GM18507 (cell line): ENCODE data around the gene TMEM252.
A peak's percentile ranks its signal among the peaks of the same experiment; 100 is the strongest.

ENCODE experiments used
- DNase-seq: peaks from one replicate; pipeline ENCODE4 v3.0.0; 2011; ENCODE audit warnings: low read depth; ENCODE audit not compliant: insufficient read length; ENCODE audit errors: extremely low spot score
- FAIRE-seq: peaks from 2 replicates; lab custom pipeline; 2011; peaks lifted over from hg19 to GRCh38; lab: Jason Lieb, UNC

TMEM252 gene

DNA sequence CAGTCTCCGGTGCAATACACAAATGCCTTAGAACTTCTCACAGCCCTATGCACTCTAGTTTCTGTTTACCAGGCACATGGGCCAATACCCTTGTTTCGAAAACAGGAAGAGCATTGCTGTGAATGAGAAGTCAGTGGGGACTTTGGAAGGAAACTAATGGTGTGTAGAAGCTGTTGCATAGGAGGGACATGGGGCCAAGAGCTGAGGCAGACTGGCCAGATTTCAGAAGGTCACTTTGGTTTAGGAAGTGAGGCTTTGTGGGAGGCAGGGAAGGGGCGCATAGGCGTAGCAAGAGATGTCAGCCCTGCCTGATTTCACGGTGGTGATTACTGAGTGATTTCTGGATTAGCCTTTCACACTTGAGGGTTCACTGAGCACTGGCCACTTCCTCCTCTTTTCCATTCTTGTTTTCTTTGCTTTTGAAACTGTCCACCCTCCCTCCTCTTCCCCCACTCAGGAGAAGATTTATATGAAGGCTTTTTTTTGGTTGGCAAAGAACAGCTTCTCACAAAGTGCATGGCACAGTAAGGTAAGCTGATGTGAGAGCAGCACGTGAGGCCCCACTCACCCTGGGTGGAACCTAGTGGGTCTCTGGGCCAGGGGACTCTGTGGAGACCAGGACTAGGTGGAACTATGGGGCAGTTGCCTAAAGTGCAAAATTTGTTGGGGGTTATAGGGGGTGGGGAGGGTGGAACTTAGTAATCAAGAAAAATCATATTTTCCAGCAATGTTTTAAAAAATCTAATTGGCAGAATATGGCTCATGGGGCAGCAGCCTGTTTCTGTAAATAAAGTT is 6.1 kb upstream of the TMEM252 start:
- peak; percentile 45 for DNase-seq
- FAIRE-seq: peak; percentile 98

DNA sequence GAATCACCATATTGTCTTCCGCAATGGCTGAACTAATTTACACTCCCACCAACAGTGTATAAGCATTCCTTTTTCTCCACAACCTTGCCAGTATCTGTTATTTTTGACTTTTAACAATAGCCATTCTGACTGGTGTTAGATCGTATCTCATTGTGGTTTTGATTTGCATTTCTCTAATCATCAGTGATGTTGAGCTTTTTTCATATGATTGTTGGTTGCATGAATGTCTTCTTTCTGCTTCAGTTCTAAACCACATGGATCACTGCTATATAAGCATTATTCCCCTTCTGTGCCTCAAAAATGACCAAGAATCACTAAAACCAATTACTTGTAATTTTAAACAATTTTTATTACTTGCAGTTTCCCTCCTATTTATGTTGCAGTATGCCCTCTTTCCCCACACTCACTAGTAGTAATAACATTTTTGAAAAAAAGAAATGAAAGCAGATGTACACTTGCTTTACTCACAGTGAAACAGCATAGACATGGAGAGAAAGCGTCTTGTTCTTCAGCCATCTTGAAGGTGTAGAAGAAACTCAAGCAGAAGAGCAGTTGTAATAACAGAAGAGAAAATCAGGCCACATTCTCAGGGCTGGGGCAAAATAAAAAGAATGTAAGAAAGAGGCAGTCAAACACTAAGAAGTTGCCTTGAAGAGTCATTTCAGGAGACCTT is 4.5 kb upstream of the TMEM252 start:
- DNase-seq: no peak
- FAIRE-seq: peak; percentile 85

DNA sequence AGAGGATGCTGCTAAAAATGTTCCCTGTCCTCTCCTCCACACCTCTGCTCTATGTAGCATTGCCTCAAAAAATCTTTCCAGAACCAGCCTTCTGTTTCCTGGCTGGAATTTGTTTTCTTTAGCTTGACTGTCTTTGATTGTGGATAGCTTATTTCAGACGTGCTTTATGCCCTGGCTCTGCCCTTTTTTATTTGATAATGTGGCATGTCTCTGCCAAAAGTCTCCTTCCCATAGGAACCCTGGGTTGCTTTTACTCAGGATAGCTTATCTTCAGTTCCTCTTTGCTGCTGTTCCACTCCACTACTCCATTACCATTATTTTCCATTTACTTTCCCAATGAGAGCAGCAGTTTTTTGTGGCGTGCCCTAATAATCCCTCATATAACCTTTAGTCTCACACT is 885 bp upstream of the TMEM252 start:
- FAIRE-seq (no peak), DNase-seq (no peak)

DNA sequence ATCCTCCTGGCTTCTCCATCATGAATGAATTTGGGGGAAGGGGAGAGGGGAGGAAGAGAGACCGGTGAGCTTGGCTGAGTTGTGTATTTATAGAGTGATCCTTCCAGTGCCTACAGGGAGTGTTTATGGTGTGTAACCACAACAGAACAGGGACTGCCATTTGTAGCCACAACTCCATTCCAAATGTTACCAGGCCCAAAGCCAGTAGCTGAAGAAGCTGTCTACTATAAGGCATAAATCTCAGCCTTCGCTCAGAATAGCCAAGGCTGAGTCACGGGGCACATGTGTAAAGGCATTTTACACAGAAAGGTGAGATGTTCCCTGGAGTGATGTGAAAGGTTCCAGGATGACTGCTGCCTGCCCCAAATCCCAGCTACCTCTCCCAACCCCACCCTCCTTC is 2.5 kb downstream of the TMEM252 start:
- FAIRE-seq: no peak
- DNase-seq: no peak

DNA sequence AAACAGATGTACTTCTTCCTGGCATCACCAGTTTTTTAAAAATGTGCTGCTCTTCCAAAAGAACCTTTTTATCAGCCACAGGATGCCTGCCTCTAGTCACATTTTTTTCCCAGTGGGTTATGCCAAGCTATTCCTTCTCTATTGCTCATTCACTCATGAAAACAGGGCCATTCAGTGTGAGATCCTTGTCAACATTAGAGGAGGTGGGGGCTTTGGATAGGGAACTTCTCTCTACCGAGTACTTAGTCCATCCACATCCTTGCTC is 3.1 kb downstream of the TMEM252 start:
- DNase-seq: no peak
- FAIRE-seq: no peak

DNA sequence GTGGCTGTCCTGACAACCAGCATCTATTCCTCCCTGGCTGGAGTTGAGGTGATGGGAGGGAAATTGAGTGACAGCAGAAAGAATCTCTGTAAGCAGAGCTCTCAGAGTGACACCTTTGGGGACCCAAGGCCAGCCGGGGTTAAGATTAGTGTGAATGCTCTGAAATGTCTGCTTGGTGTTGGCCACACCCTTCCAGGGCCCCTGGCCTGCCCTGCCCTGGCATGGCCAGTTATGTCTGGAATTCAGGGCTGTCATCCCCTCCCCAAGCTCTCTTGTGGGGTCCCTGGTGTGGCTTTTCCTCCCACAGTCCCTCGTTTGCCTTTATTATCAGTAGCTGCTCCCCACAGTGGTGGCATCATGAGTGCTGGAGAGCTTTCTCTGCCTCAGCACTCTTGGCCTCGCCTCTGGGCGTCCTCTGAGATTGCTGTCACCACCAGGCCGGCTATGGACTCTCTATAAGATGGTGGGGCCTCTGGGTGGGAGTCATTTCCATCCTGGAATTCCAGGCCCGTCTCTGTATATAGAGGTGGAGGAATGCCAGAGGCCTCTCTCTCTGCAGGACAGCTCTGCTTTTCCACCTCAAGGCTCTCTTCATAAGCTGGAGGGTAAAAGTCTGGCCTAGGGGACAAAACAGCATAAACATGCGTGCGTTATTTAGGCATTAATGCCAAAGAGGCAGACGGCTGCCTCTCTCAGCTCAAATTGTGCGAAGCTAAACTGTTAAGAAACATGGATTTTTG is 3.6 kb downstream of the TMEM252 start:
- no peak for FAIRE-seq

DNA sequence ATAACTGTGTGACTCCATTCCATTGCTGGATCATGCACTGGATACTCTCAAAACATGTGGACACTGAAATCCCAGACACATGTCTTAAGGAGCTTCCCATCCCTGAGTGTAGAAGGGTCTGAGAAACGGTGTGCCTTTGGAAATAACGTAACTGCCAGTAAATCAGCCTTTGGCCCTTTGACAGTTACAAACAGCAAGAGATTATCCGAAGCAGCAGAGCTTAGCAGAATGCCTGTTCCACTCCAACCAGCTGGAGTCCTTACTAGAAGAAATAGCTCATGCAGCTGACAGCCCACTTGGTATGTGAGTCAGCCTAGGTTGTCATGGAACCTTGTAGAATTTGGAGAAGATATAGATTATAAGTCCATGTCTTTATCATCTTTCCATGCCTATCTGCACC is 7.0 kb downstream of the TMEM252 start:
- no peak for DNase-seq
- no peak for FAIRE-seq

More for the DNA sequence above, 3.6 kb downstream of the TMEM252 start:
- DNase-seq: no peak

DNA sequence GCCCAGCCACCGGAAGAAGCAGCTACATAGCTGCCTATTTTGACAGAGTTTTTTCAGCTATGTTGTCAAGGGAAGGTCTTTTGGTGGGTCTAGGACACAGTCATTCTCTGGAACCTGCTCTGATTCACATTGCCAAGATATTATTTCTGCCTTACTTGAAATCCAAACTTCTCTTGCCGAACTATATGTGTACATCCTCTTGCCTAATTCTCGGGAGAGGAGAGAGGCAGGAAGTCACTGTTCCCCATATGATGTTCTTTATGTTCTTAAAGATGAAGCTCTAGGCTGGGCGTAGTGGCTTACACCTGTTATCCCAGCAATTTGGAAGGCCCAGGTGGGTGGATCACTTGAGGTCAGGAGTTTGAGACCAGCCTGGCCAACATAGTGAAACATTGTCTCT is 8.6 kb downstream of the TMEM252 start:
- no peak for FAIRE-seq

DNA sequence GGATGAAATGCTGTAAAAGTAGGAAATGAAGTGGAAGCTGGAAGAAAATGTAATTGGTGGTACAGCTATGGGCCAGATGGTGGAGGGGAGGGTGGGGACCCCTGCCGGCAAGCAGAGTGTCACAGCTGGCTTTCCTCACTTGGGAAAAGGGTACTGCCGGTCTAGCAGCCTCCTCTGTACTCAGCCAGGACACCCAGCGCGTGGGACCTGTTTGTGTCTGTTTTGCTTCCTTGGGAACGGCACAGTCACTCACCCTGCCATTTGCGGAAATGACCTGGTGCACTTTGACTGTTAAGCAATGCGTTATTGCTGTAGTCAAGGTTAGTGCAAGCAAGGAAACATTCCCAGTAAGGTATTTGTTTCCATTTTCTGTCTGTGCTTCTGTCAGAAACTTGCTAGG is 10.1 kb downstream of the TMEM252 start:
- no peak for DNase-seq
- FAIRE-seq: no peak

More for the DNA sequence above, 8.6 kb downstream of the TMEM252 start:
- no peak for DNase-seq

DNA sequence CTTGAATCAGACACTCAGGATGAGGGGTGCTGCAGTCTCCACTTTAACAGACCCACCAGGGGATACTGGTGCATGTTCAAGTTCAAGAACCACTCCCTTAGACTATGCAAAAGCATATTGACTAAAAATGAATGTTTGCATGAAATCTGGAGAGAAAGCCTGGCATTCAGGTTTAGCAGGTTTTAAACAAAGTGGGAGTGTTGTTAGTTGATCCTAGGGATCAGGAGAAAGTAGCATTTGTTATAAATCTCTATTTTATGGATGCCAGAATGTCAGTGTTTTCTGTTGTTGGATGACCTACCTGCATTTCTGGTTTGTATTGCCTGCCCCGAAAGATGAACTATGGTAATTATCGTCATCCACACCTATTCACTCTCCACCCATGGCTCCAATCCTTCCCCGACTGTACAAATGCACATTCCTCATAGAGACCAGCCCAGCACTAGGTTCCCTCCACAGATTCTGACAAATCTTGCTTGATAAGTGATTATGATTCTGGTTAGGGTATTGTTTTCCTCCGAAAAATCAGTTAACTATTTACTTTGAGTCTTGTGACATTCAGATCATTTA is 17.2 kb downstream of the TMEM252 start:
- DNase-seq (no peak), FAIRE-seq (no peak)

DNA sequence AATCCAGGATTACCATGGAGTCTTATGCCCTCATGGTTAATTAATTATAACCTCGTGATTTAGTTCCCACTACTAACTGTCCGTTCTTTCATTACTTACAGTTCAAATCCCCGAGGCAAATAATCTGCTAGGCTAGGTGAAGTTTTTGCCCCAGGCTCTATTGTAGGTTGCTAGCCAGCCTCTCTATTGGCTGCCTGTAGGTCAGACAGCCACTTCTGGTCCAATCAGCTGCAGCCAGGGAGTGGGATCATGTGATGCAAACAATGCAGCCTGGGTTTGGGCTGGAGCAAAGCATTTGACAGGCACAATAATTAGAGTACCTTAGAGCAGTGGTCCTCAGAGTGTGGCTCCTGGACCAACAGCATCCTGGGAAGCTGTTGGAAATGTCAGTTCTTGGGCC is 17.7 kb downstream of the TMEM252 start:
- DNase-seq (no peak), FAIRE-seq (no peak)

DNA sequence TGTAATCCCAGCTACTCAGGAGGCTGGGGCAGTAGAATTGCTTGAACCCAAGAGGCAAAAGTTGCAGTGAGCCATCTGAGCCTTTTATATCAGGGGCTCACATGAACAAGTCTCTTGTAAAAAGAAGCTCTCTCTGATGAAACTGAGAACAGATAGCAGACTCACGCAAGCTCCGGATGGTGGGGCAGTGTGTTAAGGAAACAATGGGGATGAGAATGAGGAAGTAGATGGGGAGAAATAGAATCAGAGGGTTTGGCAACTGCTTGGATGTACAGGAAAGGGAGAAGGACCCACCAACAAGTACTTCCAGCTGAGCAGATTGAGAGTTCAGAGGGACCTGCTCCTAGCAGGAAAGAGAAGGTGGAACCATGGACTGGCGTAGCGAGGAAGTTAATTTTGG is 18.6 kb downstream of the TMEM252 start:
- FAIRE-seq (no peak), DNase-seq (no peak)

DNA sequence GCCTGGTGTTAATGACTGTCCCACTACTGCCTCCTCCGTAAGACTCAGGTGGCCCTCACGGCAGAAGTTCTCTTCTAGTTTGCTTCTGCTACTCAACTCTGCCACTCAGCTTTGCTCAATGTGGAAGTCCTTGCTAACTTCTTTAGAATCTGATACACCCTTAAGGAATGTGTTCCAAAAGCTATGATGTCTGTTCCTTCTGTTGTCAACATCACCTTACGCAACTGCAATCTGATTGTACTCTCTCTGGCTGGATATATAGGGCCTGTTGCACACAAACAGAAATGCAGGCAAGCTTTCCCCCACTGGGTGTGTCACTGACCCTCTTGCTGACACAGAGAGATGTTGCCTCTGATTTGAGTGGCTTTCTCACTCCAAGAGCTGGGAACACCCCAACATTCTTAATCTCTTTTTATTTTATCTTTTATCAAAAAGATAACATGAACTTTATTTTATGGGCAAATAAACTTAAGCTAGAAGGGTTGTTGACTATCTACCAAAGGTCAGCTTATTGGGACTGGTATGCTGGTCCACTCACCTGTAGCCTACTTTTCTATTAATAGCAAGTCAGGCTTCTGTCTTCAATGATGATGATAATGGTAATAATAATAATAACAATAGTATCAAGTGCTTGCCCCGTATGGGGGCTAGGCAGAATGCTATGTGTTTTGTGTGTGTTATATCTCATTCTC is 25.2 kb downstream of the TMEM252 start:
- DNase-seq: no peak

DNA sequence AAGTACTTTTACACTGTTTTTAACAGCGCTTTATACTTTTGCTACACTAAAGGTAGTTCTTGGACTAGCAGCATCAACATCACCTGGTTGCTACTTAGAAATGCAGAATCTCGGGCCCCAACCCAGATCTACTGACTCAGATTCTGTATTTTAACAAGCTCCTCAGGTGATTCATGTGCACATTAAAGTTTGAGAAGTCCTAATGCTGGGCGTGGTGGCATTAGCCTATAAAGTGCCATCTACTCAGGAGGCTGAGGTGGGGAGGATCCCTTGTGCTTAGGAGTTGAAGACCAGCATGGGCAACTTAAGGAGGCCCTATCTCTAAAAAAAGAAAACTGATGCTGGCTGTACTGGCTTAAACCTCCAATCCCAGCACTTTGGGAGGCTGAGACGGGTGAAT is 26.7 kb downstream of the TMEM252 start:
- DNase-seq (no peak), FAIRE-seq (no peak)

More for the DNA sequence above, 25.2 kb downstream of the TMEM252 start:
- FAIRE-seq: no peak

DNA sequence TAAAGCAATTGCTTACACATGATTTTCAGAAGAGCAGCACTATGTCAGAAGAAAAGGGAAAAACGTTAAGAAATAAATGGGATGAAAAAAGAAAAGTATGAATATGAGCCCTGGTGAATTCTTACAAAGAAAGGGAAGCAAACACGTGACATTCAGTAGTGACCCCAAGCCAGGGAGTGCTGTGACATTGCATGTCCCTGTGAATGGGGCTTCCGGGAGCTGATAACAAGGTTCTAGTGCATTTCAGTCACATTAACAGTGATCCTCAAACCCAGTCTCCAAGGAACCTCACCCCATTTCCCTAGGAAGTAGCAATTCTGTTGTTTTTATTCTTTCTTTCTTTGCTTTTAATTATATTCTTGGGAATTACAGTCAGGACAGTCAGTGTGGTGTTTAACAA is 27.3 kb downstream of the TMEM252 start:
- DNase-seq: no peak
- no peak for FAIRE-seq

DNA sequence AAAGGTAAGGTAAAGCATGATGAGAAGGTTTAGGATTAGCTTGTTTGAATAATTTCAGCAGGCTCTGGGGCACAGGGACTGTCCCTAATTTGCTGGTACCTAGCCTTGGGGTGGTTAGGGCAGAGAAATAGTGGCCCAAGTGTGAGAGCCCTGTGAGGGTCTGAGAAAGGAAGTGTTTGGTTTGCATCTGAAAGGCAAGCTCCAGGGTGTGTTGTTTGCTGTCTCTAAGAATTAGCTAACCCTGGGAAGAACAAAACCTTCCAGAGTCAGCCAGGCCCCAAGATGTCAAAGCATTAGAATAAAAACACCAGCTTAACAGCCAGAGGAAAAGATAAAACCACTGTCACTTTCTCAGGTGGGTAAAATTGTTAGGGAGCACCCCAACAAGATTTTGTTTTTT is 31.0 kb downstream of the TMEM252 start:
- FAIRE-seq: no peak
- no peak for DNase-seq

DNA sequence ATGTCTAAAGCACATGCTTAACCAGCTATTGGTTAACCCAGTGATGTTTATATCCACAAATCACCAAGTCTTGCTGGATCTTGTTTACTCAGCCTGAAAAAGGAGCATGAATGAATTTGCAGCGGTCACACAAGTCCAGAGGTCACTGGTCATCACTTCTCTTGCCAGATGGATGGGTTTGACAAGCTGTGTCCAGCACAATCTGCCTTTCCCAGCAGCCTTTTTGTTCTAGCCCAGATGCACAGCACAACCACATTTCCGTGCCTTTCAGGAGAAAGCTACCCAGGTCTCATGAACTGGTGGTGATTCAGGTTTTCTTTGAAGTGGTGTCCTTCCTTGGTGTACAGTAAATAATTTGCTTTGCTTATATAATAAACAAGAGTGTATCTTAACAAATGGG is 32.1 kb downstream of the TMEM252 start:
- FAIRE-seq (peak; percentile 12), DNase-seq (no peak)

DNA sequence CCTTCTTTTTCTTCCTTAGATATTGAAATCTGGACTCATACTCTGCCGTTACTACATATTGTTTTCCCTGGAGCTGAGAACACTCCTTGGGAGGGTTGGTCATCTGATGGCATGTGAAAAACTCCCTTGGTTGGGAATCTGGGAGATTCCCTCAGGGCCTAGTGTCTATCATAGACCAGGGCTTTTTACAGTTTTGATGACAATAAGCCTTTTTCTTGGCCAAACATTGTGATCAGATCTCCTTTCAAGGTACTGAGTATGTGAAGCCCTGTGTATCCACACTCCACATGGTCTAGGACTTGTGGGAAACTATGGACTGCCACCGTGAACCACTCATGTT is 32.9 kb downstream of the TMEM252 start:
- FAIRE-seq (no peak), DNase-seq (no peak)

DNA sequence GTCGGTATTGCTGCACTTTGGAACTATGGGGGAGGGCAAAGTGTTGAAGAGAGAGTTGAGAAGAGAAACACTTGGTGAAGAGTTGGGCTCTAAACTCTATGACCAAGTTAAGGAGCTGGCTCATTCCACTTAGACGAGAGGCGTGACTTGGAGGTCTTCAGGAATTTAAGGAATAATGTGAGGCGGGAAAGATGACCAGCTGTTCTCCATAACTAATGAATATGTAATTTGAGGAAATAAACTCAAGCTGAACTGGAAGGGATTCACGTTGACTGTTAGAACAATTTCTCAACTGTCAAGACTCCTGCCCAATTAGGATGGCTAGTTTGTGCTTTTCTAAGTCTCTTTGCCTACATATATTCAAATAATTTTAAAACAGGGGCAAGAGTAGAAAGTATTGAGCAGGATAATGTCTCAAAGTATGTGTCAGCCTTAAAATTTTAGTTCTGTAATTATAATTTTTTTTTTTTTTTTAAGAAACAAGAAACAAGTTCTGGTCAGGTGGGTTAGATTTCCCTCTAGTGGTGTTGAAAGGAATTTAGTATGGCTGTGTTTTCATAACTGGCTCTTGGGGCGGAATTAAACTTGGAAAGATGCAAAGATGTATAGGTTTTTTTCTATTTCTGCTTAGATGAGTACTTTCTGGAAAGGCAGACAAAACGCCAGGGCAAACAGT is 33.4 kb downstream of the TMEM252 start:
- DNase-seq (no peak), FAIRE-seq (no peak)
